Suprapubic skin (tissue), 4 donors: ENCODE measurements around the gene SLC37A2. TPM values are rescaled to one million over a fixed set of nuclear protein-coding genes. Genes with fewer than 3 reads are reported as not detected.
A peak's percentile ranks its signal among the peaks of the same experiment; 100 is the strongest.

Experiments used
- DNase-seq, 2 donors: peaks; one replicate each; pipeline ENCODE4 v3.0.0-alpha.2; 2019; ENCODE audit warnings: low spot score in 2 of 2
- H3K27ac ChIP-seq: fragments of 200-600 bp; sonication (generic); one replicate; pipeline ENCODE4 v1.5.1; 2019
- H3K27me3 ChIP-seq: fragments of 200-600 bp; sonication (generic); one replicate; pipeline ENCODE4 v1.5.1; 2019
- H3K36me3 ChIP-seq: fragments of 200-600 bp; sonication (generic); one replicate; pipeline ENCODE4 v1.5.1; 2019
- H3K4me1 ChIP-seq: fragments of 200-600 bp; sonication (generic); one replicate; pipeline ENCODE4 v1.5.1; 2019
- H3K4me3 ChIP-seq: fragments of 200-600 bp; sonication (generic); one replicate; pipeline ENCODE4 v1.5.1; 2019; ENCODE audit warnings: mild to moderate bottlenecking
- H3K9me3 ChIP-seq: fragments of 200-600 bp; sonication (generic); one replicate; pipeline ENCODE4 v1.5.1; 2019
- EP300 ChIP-seq: sonication (generic); formaldehyde crosslinking; IDR thresholded peaks from one replicate; pipeline ENCODE4 v1.6.1; 2017; ENCODE audit warnings: antibody characterized with exemption
- POLR2A ChIP-seq, 2 donors: fragments of 450-650 bp; IDR thresholded peaks; one replicate each; pipeline ENCODE4 v1.6.1; 2017; ENCODE audit warnings: antibody characterized with exemption in 2 of 2, mild to moderate bottlenecking in 2 of 2, moderate library complexity in 2 of 2
- POLR2AphosphoS5 ChIP-seq, 3 donors: sonication (generic); formaldehyde crosslinking; IDR thresholded peaks; one replicate each; pipeline ENCODE4 v1.6.1; 2017; ENCODE audit warnings: antibody characterized with exemption in 3 of 3
- WGBS: methylation state at CpG from one replicate; pipeline ENCODE4 v1.1.5; 2018; 5-methylcytosine and 5-hydroxymethylcytosine counted together
- total RNA-seq, 4 donors: library from RNA; depleted of rRNA; stranded (reverse); fragments of >200 nt; gene quantifications; one replicate each; pipeline ENCODE4 v1.1.0, GENCODE V29; 2016
- TF ChIP-seq, protein P1 (sequence below), 2 donors: fragments of 200-600 bp in 1 of 2; fragments of 450-650 bp in 1 of 2; sonication (generic) in 1 of 2; IDR thresholded peaks; one replicate each; pipeline ENCODE4 v1.5.1; 2016 to 2019; ENCODE audit warnings: antibody characterized with exemption in 2 of 2, mild to moderate bottlenecking in 1 of 2, moderate library complexity in 1 of 2

Gene SLC37A2
- total RNA-seq, 4 donors from 2014 or later: 67.3 to 189 (median 119) TPM

DNA sequence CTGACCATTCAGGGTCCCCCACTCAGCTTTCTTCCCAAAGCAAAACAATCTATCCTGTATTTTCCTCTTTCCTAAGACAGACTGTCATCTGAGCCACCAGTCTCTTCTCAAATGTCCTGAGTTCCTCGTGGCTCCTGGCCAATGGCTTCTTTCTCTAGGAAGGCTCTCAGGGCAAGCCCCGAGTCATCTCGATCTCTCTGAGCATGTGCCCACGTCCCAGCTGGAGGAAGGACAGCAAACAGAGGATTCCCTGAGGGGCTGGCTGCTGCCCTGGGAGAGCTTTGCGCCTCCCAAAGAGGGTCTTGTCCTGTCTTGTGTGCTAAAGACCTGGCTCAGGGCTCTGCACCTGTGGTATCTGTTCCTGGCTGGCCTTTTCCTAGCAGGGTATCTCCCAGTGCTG, 8.3 kb downstream of the SLC37A2 start:
- WGBS: 41% methylated on average over 5 of the region's 5 CpGs
- peak overlapping the region; percentile 26 for H3K27ac ChIP-seq
- H3K9me3 ChIP-seq: no peaks in the 10 kb centered on the region
- H3K36me3 ChIP-seq: no peaks in the 10 kb centered on the region
- peaks cover 6% of the 10 kb centered on the region for H3K27me3 ChIP-seq
- no peak overlapping the region for H3K4me3 ChIP-seq
- peaks cover 45% of the 10 kb centered on the region for H3K4me1 ChIP-seq
- TF ChIP-seq EP300 (no peak), POLR2AphosphoS5 (IDR thresholded peaks at IDR 0.05) (no peak), POLR2A (IDR thresholded peaks at IDR 0.05) (no peak)
- TF ChIP-seq, protein P1, sequence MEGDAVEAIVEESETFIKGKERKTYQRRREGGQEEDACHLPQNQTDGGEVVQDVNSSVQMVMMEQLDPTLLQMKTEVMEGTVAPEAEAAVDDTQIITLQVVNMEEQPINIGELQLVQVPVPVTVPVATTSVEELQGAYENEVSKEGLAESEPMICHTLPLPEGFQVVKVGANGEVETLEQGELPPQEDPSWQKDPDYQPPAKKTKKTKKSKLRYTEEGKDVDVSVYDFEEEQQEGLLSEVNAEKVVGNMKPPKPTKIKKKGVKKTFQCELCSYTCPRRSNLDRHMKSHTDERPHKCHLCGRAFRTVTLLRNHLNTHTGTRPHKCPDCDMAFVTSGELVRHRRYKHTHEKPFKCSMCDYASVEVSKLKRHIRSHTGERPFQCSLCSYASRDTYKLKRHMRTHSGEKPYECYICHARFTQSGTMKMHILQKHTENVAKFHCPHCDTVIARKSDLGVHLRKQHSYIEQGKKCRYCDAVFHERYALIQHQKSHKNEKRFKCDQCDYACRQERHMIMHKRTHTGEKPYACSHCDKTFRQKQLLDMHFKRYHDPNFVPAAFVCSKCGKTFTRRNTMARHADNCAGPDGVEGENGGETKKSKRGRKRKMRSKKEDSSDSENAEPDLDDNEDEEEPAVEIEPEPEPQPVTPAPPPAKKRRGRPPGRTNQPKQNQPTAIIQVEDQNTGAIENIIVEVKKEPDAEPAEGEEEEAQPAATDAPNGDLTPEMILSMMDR (IDR thresholded peaks at IDR 0.05): no peak
- DNase-seq: no peak

DNA sequence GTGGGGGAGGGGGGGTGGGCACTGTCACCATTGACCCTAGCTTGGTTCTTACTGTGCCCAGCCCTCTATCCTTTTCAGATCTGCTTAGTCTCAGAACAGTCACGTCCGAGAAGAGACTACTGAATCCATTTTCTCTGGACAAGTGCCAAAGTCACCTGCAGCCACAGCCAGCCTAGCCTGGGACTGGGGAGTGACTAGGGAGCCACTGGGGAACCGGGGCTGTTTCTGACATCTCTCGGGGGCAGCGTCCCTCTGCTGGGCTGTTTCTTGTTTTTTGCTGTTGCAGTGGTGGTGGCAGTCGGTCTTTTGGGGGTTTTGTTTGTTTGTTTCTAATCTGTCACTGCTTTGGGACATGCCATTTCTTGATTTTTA, 8.7 kb downstream of the SLC37A2 start:
- TF ChIP-seq POLR2AphosphoS5 (IDR thresholded peaks at IDR 0.05) (no peak), POLR2A (IDR thresholded peaks at IDR 0.05) (no peak), EP300 (no peak)
- TF ChIP-seq, protein P1 (IDR thresholded peaks at IDR 0.05): no peak
- no peak overlapping the region for H3K4me3 ChIP-seq
- peaks cover 6% of the 10 kb centered on the region for H3K27me3 ChIP-seq
- H3K36me3 ChIP-seq: no peaks in the 10 kb centered on the region
- H3K27ac ChIP-seq: peak overlapping the region; percentile 26
- H3K9me3 ChIP-seq: no peaks in the 10 kb centered on the region
- DNase-seq: no peak
- peaks cover 46% of the 10 kb centered on the region for H3K4me1 ChIP-seq
- WGBS: 76% methylated on average over 6 of the region's 6 CpGs

DNA sequence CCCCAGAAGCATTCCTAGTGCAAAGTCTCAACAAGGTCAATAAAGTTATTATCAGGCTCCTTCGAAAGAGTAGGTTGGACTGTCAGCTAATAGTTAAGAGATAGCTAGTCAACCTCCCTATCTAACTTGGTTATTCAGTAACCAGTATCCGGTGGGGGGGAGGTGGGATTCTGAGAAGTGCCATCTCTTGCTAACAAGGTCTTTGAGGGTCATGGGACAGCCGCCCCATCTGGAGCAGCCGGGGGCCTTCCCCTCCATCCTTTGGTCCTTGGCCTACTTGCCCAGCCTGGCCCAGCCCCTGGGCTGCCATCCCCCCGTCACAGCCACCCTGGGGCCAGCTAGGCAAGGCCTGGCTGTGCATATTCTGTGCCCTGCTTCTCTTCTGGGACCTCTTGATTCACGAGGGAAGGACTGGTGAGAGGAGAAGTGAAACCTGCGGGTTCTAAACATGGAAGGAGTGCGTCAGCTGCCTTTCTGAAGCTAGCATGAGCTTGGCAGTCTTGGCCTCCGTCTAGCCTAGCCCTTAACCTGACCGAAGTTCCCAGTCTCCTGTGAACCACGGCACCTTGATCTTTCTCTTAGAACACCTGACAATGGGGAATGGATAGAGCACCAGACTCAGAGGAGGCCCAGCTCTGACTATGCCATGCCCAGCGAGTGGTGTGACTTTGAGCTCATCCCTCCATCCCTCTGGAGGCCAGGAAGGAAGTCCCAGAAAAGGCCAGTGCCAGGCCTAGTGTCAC, 9.3 kb downstream of the SLC37A2 start:
- H3K36me3 ChIP-seq: no peaks in the 10 kb centered on the region
- no peak overlapping the region for H3K4me3 ChIP-seq
- no peaks in the 10 kb centered on the region for H3K9me3 ChIP-seq
- H3K27me3 ChIP-seq: peaks cover 6% of the 10 kb centered on the region
- no peak for TF ChIP-seq POLR2A (IDR thresholded peaks at IDR 0.05)
- no peak overlapping the region for H3K27ac ChIP-seq
- peaks cover 46% of the 10 kb centered on the region for H3K4me1 ChIP-seq
- WGBS: 88% methylated on average over 11 of the region's 12 CpGs
- no peak for DNase-seq

DNA sequence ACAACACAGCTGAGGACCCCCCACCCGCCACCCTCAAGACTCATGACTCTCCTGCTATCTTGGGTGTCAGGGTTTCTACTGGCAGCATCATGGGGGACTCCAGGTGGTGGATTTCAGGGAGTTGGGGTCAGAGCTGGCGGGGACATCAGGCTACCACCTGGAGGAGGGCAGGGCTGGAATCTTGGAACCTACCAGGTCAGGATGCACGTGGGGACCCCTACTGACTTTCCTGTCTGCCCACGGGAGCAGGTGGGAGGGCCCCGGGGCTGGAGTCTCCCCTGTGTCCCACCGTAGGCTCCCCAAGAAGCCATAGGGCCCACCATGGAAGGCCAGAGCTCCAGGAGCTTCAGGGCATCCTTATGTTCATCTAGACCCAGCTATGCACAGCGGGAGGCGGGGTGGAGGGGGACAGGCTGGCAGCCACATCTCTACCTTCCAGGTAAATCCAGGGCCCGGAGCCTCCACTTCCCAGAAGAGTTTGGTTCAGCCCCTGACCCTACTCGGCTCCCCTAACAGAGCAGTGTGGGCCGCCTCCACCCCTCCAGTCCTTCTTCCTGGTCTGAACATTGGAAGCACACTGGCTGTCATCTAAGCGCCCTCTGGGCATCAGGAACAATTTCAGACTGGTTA, 10.0 kb downstream of the SLC37A2 start:
- Histone ChIP-seq H3K9me3 (no peaks in the 10 kb centered on the region), H3K36me3 (no peaks in the 10 kb centered on the region), H3K4me1 (peaks cover 46% of the 10 kb centered on the region), H3K27me3 (peaks cover 6% of the 10 kb centered on the region), H3K4me3 (no peak overlapping the region), H3K27ac (no peak overlapping the region)
- TF ChIP-seq POLR2A (IDR thresholded peaks at IDR 0.05): no peak
- TF ChIP-seq, protein P1 (IDR thresholded peaks at IDR 0.05): no peak
- no peak for TF ChIP-seq POLR2AphosphoS5 (IDR thresholded peaks at IDR 0.05)
- no peak for TF ChIP-seq EP300
- DNase-seq: no peak
- 95% methylated on average over 12 of the region's 12 CpGs for WGBS

DNA sequence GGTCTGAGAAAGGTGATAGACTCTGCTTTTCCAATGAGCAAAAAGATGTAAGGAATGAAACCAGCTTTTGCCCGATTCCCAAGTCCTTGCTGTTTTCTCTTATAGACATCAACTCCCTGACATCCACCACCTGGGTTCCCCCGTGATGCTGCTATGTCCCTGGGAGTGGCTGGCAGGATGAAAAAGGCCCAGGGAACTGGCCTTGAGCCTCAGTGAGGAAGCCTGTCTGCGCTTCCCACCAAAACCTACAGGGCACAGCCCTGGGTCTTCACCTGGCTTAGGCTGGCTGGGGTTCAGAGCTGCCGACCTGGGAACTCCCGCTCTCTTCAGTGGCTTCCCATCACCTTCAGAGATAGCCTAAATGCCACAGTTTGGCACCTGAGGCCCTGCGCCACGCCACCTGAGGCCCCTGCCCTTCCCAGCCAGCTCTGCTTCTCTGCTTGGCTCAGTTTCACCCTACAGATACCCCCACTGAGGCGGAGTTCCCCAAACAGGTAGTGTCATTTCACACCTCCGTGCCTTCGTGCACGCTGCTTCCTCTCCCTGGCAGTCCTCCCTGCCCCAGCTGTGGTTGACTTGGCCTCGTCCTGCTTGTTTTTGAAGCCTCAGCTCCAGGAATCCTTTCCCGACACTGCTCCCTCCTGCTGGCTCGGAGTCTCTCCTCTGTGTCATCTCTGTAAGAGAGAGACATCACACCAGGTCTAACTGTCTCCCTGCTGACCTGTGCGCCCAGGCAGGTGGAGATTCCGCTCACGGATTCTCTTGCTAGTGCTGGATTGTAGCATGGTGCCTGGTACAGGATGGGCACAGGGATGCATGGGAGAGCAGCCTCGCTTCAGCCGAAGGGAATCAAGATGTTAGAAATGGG, 10.7 kb downstream of the SLC37A2 start:
- TF ChIP-seq POLR2AphosphoS5 (IDR thresholded peaks at IDR 0.05) (no peak), POLR2A (IDR thresholded peaks at IDR 0.05) (no peak), EP300 (no peak)
- TF ChIP-seq, protein P1 (IDR thresholded peaks at IDR 0.05): no peak
- Histone ChIP-seq H3K4me3 (no peak overlapping the region), H3K27ac (no peak overlapping the region), H3K4me1 (peaks cover 46% of the 10 kb centered on the region), H3K27me3 (peaks cover 6% of the 10 kb centered on the region), H3K9me3 (no peaks in the 10 kb centered on the region), H3K36me3 (no peaks in the 10 kb centered on the region)
- WGBS: 80% methylated on average over 16 of the region's 19 CpGs
- DNase-seq: no peak
